GM23248 (cell line): ENCODE results near the gene FABP1.

Experiments
- EZH2 ChIP-seq: fragments of 200-600 bp; sonication (generic); IDR thresholded peaks from 2 replicates; pipeline ENCODE4 v1.6.1; 2018; ENCODE audit warnings: antibody characterized with exemption, mild to moderate bottlenecking; ENCODE audit not compliant: insufficient read depth, poor library complexity, severe bottlenecking
- EZH2phosphoT487 ChIP-seq: fragments of 200-600 bp; sonication (generic); IDR thresholded peaks from 2 replicates; pipeline ENCODE4 v1.6.1; 2018; ENCODE audit warnings: antibody characterized with exemption, moderate library complexity, mild to moderate bottlenecking, low read depth; ENCODE audit not compliant: insufficient read depth

DNA sequence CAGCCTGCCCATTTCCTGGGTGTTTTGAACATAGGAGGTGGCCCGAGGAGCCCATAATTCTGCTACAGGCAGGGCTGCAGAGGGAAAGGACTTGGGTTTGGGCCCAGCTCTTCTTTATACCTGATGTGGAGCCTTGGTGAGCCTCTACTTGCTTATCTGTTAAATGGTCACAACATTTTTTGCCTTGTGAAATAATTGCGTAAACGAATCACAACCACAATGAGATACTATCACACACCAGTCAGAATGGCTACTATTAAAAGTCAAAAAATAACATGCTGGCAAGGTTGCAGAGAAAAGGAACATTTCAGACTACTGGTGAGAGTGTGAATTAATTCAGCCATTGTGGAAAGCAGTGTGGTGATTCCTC is 4.1 kb upstream of the FABP1 start:
- no peak for TF ChIP-seq EZH2phosphoT487
- no peak for TF ChIP-seq EZH2
